Astrocyte of the cerebellum (primary cell): ENCODE results near the gene CHCHD10.

ENCODE experiments used
- DNase-seq: peaks from one replicate; pipeline ENCODE4 v3.0.0-alpha.2; 2011; ENCODE audit warnings: low read depth
- H3K4me3 ChIP-seq: 2 replicates; pipeline ENCODE4 v1.5.1; 2011; ENCODE audit warnings: mild to moderate bottlenecking, low read depth, low read length, moderate library complexity
- CTCF ChIP-seq: IDR thresholded peaks from 2 replicates; pipeline ENCODE4 v1.5.1; 2012; ENCODE audit warnings: low read length, low read depth, moderate library complexity, mild to moderate bottlenecking; ENCODE audit errors: missing control alignments
- in situ Hi-C: cut with HindIII; loops from 2 replicates; pipeline ENCODE4 v1.10.0; 2017; ENCODE audit warnings: low sequenced_read_pairs

The CHCHD10 gene

GRCh38 chr22:23772649-23773473 lies 5.1 kb upstream of the CHCHD10 start, which contains the start of gene MMP11:
Gene MMP11 (plus strand): TSS chr22:23772849. CDS start chr22:23772871, 22 bp downstream.
- no peak for TF ChIP-seq CTCF
- in situ Hi-C loops = no loop called here
- H3K4me3 ChIP-seq = peak within 1 kb of the TSS; percentile 37
- no peak for DNase-seq

DNA sequence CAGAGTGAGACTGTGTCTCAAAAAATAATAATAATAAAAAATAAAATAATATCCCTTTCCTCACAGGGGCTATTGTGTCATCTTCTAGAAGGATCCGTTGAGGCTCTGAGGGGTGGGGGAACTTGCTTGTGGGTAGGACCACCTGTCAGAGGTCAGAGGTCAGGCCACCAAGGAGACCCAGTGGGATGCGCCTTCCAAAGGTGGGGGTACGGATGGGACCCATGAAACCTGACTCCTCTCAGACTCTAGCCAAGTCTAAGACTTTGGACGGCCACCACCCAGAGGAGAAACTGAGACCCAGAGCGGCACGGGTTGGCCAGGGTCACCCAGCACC lies 4.5 kb upstream of the CHCHD10 start:
- peak overlapping the region; percentile 30 for H3K4me3 ChIP-seq
- TF ChIP-seq CTCF = no peak
- in situ Hi-C loops = no loop called here
- no peak for DNase-seq

- in situ Hi-C loops = no loop called here
- TF ChIP-seq CTCF = no peak
- no peak for DNase-seq
- H3K4me3 ChIP-seq = no peak overlapping the region
Observed at GRCh38 chr22:23769321-23769965, 1.7 kb upstream of the CHCHD10 start.

GRCh38 chr22:23767303-23767672 lies 484 bp downstream of the CHCHD10 start:
- peak overlapping the region; percentile 47 for H3K4me3 ChIP-seq
- in situ Hi-C loops = no loop called here
- no peak for DNase-seq
- TF ChIP-seq CTCF = no peak

- no peak for DNase-seq
- in situ Hi-C loops = no loop called here
- H3K4me3 ChIP-seq = no peak overlapping the region
- no peak for TF ChIP-seq CTCF
Observed at GRCh38 chr22:23764899-23765881, 2.6 kb downstream of the CHCHD10 start.

GRCh38 chr22:23763954-23764353 lies 3.8 kb downstream of the CHCHD10 start:
- H3K4me3 ChIP-seq = no peak overlapping the region
- in situ Hi-C loops = no loop called here
- no peak for TF ChIP-seq CTCF
- no peak for DNase-seq
